ENCODE data around the gene PRMT2.

DNA sequence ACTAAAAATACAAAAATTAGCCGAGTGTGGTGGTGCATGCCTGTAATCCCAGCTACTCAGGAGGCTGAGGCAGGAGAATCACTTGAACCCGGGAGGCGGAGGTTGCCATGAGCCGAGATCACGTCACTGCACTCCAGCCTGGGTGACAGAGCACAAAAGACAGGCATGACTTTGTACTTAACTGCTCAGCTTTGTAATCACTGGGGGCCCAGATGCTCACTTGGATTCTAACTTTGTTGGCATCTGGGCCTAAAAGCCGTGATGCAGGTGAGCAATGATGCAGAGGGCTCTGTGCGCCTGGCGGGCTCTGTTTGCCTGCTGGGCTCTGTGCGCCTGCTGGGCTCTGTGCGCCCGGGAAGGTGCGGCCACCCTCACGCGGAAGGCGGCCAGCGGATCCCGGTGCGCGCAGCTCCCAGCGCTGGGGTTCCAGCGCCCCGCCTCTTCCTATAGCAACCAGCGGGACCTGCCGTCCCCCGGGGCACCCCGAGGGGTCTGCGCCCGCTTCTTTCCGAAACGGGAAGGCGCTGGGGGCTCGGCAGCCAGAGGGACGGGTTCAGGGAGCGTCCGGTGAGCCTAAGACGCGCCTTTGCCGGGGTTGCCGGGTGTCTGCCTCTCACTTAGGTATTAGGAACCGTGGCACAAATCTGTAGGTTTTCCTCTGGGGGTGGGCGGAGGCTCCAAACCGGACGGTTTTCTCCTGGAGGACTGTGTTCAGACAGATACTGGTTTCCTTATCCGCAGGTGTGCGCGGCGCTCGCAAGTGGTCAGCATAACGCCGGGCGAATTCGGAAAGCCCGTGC lies 31.7 kb downstream of the PRMT2 start:
- TF ChIP-seq, protein P1, sequence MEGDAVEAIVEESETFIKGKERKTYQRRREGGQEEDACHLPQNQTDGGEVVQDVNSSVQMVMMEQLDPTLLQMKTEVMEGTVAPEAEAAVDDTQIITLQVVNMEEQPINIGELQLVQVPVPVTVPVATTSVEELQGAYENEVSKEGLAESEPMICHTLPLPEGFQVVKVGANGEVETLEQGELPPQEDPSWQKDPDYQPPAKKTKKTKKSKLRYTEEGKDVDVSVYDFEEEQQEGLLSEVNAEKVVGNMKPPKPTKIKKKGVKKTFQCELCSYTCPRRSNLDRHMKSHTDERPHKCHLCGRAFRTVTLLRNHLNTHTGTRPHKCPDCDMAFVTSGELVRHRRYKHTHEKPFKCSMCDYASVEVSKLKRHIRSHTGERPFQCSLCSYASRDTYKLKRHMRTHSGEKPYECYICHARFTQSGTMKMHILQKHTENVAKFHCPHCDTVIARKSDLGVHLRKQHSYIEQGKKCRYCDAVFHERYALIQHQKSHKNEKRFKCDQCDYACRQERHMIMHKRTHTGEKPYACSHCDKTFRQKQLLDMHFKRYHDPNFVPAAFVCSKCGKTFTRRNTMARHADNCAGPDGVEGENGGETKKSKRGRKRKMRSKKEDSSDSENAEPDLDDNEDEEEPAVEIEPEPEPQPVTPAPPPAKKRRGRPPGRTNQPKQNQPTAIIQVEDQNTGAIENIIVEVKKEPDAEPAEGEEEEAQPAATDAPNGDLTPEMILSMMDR (IDR thresholded peaks at IDR 0.05) = no peak
- no peak for TF ChIP-seq POLR2A (IDR thresholded peaks at IDR 0.05)

Measured in heart left ventricle (tissue), 13 donors.